Skeletal muscle satellite cell (primary cell): ENCODE measurements around the gene E2F3.
"Not testable (repeated sequence)": the region's sequence is repeated elsewhere in the genome, so short reads cannot be mapped to it uniquely, and the experiment has no call there.

Source experiments
- H3K27me3 ChIP-seq: 2 replicates; pipeline ENCODE4 v1.7.0; 2013; ENCODE audit warnings: low read length; ENCODE audit not compliant: control insufficient read depth, insufficient read depth
- H3K36me3 ChIP-seq: 2 replicates; pipeline ENCODE4 v1.7.0; 2013; ENCODE audit warnings: mild to moderate bottlenecking, control low read depth, low read length; ENCODE audit not compliant: insufficient read depth
- H3K4me1 ChIP-seq: 2 replicates; pipeline ENCODE4 v1.7.0; 2013; ENCODE audit warnings: low read length; ENCODE audit not compliant: control insufficient read depth, insufficient read depth
- H3K4me2 ChIP-seq: 2 replicates; pipeline ENCODE4 v1.7.0; 2013; ENCODE audit warnings: mild to moderate bottlenecking, low read length
- H3K4me3 ChIP-seq: 2 replicates; pipeline ENCODE4 v1.7.0; 2013; ENCODE audit warnings: low read length
- H3K9ac ChIP-seq: 2 replicates; pipeline ENCODE4 v1.7.0; 2013; ENCODE audit warnings: mild to moderate bottlenecking, low read depth, low read length, moderate library complexity
- H3K9me3 ChIP-seq: replicated peaks from 2 replicates; pipeline ENCODE4 v1.7.0; 2013; ENCODE audit warnings: mild to moderate bottlenecking, control low read depth, low read length

E2F3 gene

GRCh38 chr6:20497216-20498040 lies 95.7 kb downstream of the E2F3 start:
- Histone ChIP-seq H3K4me1 (peaks cover 17% of the 10 kb centered on the region), H3K9me3 (no peaks in the 10 kb centered on the region), H3K36me3 (peaks cover under 1% of the 10 kb centered on the region), H3K9ac (no peak overlapping the region), H3K4me2 (no peak overlapping the region), H3K27me3 (no peaks in the 10 kb centered on the region), H3K4me3 (no peak overlapping the region)

GRCh38 chr6:20498041-20498385 lies 96.3 kb downstream of the E2F3 start:
- H3K9me3 ChIP-seq = no peaks in the 10 kb centered on the region
- no peak overlapping the region for H3K9ac ChIP-seq
- H3K36me3 ChIP-seq = no peaks in the 10 kb centered on the region
- no peaks in the 10 kb centered on the region for H3K27me3 ChIP-seq
- no peak overlapping the region for H3K4me2 ChIP-seq
- H3K4me1 ChIP-seq = peaks cover 17% of the 10 kb centered on the region
- H3K4me3 ChIP-seq = no peak overlapping the region

GRCh38 chr6:20509212-20509611 lies 107.5 kb downstream of the E2F3 start:
- no peak overlapping the region for H3K9ac ChIP-seq
- no peak overlapping the region for H3K4me3 ChIP-seq
- no peaks in the 10 kb centered on the region for H3K4me1 ChIP-seq
- H3K4me2 ChIP-seq = no peak overlapping the region
- H3K9me3 ChIP-seq = no peaks in the 10 kb centered on the region
- H3K27me3 ChIP-seq = no peaks in the 10 kb centered on the region
- no peaks in the 10 kb centered on the region for H3K36me3 ChIP-seq

DNA sequence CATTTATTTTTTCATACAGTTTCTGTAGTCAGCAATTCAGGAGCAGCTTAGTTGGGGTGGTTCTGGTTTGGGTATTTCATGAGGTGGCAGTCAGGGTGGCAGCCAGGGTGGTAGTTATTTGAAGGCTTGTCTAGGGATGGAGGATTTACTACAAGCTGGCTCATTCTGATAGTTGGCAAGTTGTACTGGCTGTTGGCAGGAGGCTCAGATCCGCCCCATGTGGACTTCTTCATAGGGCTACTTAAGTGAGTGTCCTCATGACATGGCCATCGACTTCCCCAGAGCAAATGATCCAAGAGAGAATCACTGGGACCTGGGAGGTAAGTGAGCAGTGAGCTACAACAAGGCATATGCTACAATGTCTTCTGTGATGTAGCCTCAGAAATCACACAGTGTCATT lies 110.2 kb downstream of the E2F3 start:
- Histone ChIP-seq H3K9ac (no peak overlapping the region), H3K4me1 (peaks cover 7% of the 10 kb centered on the region), H3K27me3 (no peaks in the 10 kb centered on the region), H3K9me3 (no peaks in the 10 kb centered on the region), H3K4me2 (no peak overlapping the region), H3K4me3 (no peak overlapping the region), H3K36me3 (no peaks in the 10 kb centered on the region)

GRCh38 chr6:20525208-20525607 lies 123.5 kb downstream of the E2F3 start:
- H3K9ac ChIP-seq, H3K36me3 ChIP-seq, H3K4me1 ChIP-seq, H3K4me2 ChIP-seq, H3K27me3 ChIP-seq, H3K4me3 ChIP-seq, H3K9me3 ChIP-seq: not testable (repeated sequence)

- not testable (repeated sequence) for H3K9ac ChIP-seq, H3K4me3 ChIP-seq, H3K9me3 ChIP-seq, H3K27me3 ChIP-seq, H3K36me3 ChIP-seq
- H3K4me2 ChIP-seq = peak overlapping the region; percentile 28
- peaks cover 15% of the 10 kb centered on the region for H3K4me1 ChIP-seq
Observed at GRCh38 chr6:20529086-20529448, 127.4 kb downstream of the E2F3 start.

DNA sequence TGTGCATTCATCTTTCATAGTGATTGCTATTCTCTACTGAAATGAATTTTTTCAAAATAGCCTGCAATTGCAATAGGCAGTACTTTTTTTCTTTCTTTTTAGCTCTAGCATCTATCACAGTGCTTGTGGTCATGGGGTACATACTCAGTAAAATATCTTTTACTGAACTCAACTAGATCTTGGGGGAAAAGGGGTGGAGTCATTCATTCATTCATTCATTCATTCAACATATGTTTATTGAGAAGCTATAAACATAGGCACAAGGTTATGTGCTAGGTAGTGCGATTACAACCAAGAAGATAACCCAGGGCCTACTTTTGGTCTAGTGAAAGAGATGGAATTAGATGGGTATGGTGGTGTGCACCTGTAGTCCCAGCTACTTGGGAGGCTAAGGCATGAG lies 131.2 kb downstream of the E2F3 start:
- Histone ChIP-seq H3K4me3 (no peak overlapping the region), H3K9ac (no peak overlapping the region), H3K27me3 (no peaks in the 10 kb centered on the region)

DNA sequence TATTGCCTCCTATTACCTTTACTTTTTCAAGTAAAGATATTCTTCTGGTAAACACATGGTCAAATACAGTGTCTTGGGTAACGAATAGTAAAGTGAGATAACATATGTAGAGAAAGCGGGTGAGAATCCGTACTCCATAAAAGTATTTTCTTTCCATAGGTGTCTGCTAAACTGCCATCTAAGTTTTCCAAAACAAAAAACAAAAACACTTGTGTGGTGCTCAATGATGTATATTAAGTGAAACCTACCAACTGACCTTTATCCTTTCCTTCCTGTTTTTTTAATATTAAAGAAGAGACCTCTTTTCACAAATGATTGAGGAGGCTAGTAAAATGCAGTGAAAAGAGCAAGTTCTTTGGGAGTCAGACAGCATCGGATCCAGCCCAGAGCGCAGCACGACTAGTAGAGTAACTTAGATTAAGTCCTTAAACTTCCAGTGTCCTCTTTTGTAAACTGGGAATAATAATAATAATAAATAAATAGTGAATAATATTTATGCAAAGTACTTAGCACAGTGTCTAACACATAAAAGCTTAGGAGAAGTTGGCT lies 132.1 kb downstream of the E2F3 start:
- Histone ChIP-seq H3K9me3 (no peaks in the 10 kb centered on the region), H3K27me3 (no peaks in the 10 kb centered on the region), H3K4me3 (peak overlapping the region; percentile 85), H3K4me1 (peaks cover 14% of the 10 kb centered on the region), H3K36me3 (no peaks in the 10 kb centered on the region), H3K4me2 (peak overlapping the region; percentile 88), H3K9ac (peak overlapping the region; percentile 87)

More for the DNA sequence above, 131.2 kb downstream of the E2F3 start:
- H3K9me3 ChIP-seq = no peaks in the 10 kb centered on the region
- no peak overlapping the region for H3K4me2 ChIP-seq
- no peaks in the 10 kb centered on the region for H3K36me3 ChIP-seq
- peaks cover 21% of the 10 kb centered on the region for H3K4me1 ChIP-seq

- Histone ChIP-seq H3K4me1 (peaks cover 14% of the 10 kb centered on the region), H3K36me3 (no peaks in the 10 kb centered on the region), H3K9ac (peak within 1 kb of the TSS; percentile 87), H3K4me2 (peak within 1 kb of the TSS; percentile 88), H3K9me3 (no peaks in the 10 kb centered on the region), H3K4me3 (peak within 1 kb of the TSS; percentile 85), H3K27me3 (no peaks in the 10 kb centered on the region)
Observed at GRCh38 chr6:20534295-20535262, 132.9 kb downstream of the E2F3 start, which contains the start of gene CDKAL1. Gene CDKAL1 (plus strand): TSS chr6:20534457. CDS start chr6:20546351, 11,894 bp downstream.

- Histone ChIP-seq H3K9ac (no peak overlapping the region), H3K36me3 (no peaks in the 10 kb centered on the region), H3K4me2 (no peak overlapping the region), H3K4me1 (peaks cover 26% of the 10 kb centered on the region), H3K4me3 (no peak overlapping the region), H3K9me3 (no peaks in the 10 kb centered on the region), H3K27me3 (no peaks in the 10 kb centered on the region)
Observed at GRCh38 chr6:20538131-20538662, 136.5 kb downstream of the E2F3 start.

DNA sequence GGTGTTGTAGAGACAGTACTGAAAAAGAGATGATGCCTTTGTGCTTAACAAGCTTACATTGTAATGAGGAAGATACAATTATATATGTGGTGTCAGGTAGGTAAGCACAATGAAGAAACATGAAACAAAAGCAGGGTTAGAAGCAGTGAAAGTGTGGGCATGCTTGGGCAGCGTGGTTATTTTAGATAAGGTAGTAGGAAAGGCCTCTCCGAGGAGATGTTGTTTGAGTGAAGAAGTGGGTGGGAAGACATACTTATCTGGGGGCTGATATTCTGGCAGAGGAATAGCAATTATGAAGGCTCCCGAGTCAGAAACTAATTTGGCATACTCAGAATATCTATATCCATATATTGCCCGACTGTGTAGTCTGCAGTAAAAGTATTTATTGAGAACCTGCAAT lies 137.2 kb downstream of the E2F3 start:
- Histone ChIP-seq H3K9me3 (no peaks in the 10 kb centered on the region), H3K4me1 (peaks cover 24% of the 10 kb centered on the region), H3K27me3 (no peaks in the 10 kb centered on the region), H3K36me3 (no peaks in the 10 kb centered on the region), H3K4me3 (no peak overlapping the region), H3K9ac (no peak overlapping the region), H3K4me2 (no peak overlapping the region)
